ENCODE data around the gene EFNB2.

- no peak for TF ChIP-seq KAT7 (CRISPR knock-in tag; IDR thresholded peaks at IDR 0.05; ENCODE audit: borderline replicate concordance)
- TF ChIP-seq CTCF (IDR thresholded peaks at IDR 0.05) = no peak
- no peak for TF ChIP-seq ETV6 (CRISPR knock-in tag; IDR thresholded peaks at IDR 0.05)
- TF ChIP-seq ELF4 (CRISPR knock-in tag; IDR thresholded peaks at IDR 0.05; ENCODE audit: low read depth) = no peak
- no peak for TF ChIP-seq NR2C2 (CRISPR knock-in tag; IDR thresholded peaks at IDR 0.05)
- no peak for TF ChIP-seq USF2 (CRISPR knock-in tag; IDR thresholded peaks at IDR 0.05)
- TF ChIP-seq FOXJ3 (CRISPR knock-in tag; IDR thresholded peaks at IDR 0.05; ENCODE audit: borderline replicate concordance) = no peak
- TF ChIP-seq AFF4 (CRISPR knock-in tag; IDR thresholded peaks at IDR 0.05; ENCODE audit: borderline replicate concordance) = no peak
Observed at GRCh38 chr13:106443607-106444322, 91.7 kb downstream of the EFNB2 start.

Data from WTC11 (cell line).